Measurements from ENCODE around the gene FBL. TPM values are rescaled to one million over a fixed set of nuclear protein-coding genes. Genes with fewer than 3 reads are reported as not detected.

FBL gene
- polyA plus RNA-seq, 4 donors, result 285 to 358 (median 326) TPM

GRCh38 chr19:39845172-39845571 lies 1.0 kb downstream of the FBL start:
- DNase-seq (ENCODE audit: low read depth in 4 of 4, low spot score in 3 of 4), result no peak

- DNase-seq (ENCODE audit: low read depth in 4 of 4, low spot score in 3 of 4), result no peak
Observed at GRCh38 chr19:39843919-39844793, 2.0 kb downstream of the FBL start.

DNA sequence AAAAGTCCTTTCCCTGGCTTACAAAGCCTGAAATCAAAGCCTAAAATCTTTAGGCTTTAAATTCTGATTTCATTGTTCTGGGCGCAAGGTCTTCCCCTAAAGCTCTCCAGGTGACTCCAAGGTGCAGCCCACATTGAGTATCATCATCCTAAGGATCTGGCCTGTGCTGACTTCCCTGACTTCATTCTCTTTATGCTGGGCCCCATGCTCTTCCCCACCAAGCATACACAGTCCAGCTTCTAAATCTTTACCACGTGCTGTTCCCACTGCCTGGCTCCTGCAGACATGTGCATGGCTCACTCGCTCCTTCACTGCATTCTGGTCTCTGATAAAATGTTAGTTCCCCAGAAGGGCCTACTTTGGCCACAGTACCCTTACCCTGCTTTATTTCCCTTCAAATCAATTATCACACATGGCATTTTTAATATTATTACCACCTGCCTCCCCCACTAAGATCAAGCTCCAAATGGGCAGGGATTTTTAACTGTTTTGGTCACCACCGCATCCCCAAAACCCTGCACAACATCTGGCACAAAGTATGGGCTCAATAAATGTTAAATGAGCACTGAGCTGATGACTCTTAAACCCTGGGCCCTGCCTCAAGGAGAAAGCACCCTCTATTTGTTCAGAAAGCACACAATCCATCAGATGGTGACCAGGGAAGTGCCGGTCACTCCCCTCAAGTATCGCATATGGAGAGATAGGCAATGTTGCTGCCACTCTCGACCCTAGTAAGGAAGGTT lies 3.3 kb downstream of the FBL start:
- DNase-seq (ENCODE audit: low read depth in 4 of 4, low spot score in 3 of 4), result no peak

- no peak for DNase-seq (ENCODE audit: low read depth in 4 of 4, low spot score in 3 of 4)
Observed at GRCh38 chr19:39841041-39841440, 5.1 kb downstream of the FBL start.

- DNase-seq (ENCODE audit: low read depth in 4 of 4, low spot score in 3 of 4), result no peak
Observed at GRCh38 chr19:39840492-39840891, 5.7 kb downstream of the FBL start.

DNA sequence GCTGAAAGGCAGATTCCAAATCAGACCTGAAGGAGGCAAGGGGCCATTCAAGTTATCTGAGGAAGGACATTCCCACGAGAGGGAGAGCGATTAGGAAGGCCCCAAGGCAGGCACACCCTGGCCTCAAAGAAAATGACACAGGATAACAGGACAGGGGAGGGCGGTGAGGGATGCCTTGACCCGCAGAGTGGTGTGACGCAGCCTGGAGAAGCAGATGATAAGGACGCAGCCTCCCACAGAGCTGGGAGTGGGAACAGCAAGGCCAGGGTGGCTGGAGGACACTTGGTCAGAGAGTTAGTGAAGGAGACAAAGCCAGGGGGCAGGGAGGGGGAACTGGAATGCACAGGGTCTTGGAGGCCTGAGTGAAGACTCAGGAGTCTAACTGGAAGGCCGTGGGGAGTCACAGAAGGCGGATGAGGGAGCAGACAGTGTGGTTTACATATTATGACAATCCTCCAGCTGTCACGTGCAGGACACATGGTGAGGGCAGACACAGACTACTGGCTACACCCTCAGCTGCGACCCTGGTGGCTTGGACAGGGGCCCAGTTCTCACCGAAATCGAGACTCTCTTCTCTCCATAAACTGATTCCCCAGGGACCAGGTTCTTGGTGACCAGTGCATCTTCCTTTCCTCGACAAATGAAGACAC lies 6.4 kb downstream of the FBL start:
- DNase-seq (ENCODE audit: low read depth in 4 of 4, low spot score in 3 of 4), result no peak

DNA sequence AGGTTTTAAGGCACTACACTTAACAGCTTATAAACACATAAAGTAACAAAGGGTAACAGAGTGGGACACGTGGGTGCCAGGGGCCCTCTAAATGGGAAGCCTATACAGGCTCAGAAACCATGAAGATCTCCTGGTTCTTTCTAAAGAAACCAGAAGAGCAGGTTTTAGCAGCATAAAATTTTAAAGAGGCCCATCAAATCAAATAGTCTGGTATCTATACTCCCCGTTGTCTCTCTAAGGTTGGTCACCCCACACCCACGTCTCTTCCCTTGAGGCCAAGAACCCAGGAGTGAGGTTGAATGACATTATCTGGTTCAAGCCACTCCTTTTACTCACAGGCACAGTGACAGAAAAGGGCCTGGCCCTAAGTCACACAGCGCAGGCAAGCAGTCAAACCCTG lies 7.6 kb downstream of the FBL start:
- DNase-seq (ENCODE audit: low read depth in 4 of 4, low spot score in 3 of 4), result no peak

GRCh38 chr19:39837978-39838377 lies 8.2 kb downstream of the FBL start:
- DNase-seq (ENCODE audit: low read depth in 4 of 4, low spot score in 3 of 4), result no peak

DNA sequence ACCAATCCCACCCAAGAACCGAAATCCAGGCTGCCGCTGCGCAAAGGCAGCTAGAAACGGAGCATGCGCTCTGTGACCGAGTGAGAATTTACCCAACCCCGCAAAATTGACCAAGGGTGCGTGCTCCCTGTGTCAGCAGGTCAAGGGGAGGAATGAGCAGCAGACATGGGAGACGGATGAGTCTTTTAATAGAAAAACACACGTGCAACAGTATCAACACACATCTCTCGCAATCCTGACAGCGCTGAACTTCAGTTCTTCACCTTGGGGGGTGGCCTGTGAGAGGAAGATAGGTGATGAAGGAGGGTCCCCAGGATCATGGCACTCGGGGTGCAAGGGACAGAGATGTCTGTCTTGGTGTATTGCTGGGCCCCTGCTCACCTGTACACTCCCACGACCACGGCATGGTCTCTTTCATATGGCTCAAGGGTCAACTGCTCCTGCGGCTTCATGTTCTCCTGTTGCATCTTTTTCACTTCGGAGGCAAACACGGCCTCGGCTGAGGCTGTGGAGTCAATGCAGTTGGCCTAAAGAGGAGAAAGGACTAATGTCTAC lies 11.8 kb downstream of the FBL start:
- no peak for DNase-seq (ENCODE audit: low read depth in 4 of 4, low spot score in 3 of 4)

GRCh38 chr19:39833464-39834286 lies 12.5 kb downstream of the FBL start, which contains the start of gene DYRK1B:
TSS of gene DYRK1B (minus strand) at chr19:39834162. CDS start at chr19:39831867, 2,295 bp downstream.
- peak; percentile 91 to 96 (median 94) for DNase-seq (ENCODE audit: low read depth in 4 of 4, low spot score in 3 of 4)

DNA sequence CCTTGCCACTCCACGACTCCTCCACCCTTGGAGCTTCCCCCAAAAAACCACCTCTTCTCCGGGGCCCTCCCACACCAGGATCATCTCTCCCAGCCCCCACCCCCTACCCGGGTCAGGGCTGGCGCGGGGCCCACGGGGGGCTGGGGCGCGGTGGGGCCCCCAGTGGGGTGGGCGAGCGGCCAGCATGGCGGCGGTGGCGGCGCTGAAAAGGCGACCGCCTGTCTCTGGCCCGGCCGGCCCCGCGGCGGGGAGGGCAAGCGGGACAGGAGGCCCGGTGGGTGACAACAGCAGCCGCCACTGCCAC lies 13.1 kb downstream of the FBL start:
- DNase-seq (ENCODE audit: low read depth in 4 of 4, low spot score in 3 of 4), result no peak

DNA sequence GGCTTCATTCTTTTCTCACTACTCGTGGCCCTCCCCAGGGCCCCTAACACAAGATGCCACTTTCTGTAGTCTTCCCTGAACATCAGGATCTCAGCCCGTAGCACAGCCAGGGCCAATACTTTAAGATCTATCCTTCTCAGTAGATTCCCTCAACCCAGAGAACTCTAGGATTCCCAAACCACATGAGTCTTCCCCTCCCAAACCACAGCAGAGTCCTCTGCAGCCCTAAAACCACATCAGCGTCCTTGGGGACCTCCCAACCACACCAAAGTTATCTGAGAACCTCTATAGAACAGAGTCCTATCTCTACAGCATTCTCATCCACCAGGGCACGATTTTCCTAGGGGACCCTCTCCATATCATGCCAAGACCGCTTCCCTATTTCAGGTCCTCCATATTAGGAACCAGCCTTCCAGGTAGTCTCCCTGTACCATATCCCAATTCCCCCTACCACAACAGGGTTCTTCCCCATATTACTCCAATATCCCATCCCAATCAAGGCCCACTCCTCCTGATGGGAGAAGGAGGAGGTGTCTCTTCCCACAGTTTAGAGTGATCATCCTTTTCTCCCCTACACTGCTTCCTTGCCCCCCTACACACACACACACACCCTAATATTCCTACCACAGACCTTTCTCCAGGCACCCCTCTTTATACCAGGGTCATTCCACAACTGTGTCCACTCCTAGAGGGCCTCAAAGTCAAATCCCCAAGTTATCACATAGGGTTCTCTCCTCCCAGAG lies 13.7 kb downstream of the FBL start:
- DNase-seq (ENCODE audit: low read depth in 4 of 4, low spot score in 3 of 4), result no peak

GRCh38 chr19:39831679-39832078 lies 14.5 kb downstream of the FBL start:
- no peak for DNase-seq (ENCODE audit: low read depth in 4 of 4, low spot score in 3 of 4)

GRCh38 chr19:39830847-39831246 lies 15.3 kb downstream of the FBL start:
- no peak for DNase-seq (ENCODE audit: low read depth in 4 of 4, low spot score in 3 of 4)

DNA sequence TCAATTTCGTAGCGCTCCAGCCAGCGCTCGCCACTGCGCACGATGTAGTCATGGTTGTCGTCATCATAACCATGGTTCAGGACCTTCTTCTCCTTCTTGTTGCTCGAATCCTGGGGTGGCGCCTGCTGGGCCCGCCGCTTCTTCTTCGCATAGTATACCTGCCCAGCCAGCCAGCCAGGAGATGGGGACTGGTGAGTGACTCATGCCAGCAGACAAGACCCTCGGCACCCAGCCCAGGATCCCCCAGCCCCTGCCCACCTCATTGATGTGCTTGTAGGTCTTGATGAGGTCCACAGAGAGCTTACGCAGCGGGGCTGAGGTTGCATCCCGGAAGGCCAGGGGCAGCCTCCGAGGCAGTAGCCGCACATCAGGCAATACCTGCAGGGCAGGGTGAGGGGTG lies 15.8 kb downstream of the FBL start:
- no peak for DNase-seq (ENCODE audit: low read depth in 4 of 4, low spot score in 3 of 4)

- no peak for DNase-seq (ENCODE audit: low read depth in 4 of 4, low spot score in 3 of 4)
Observed at GRCh38 chr19:39829702-39830275, 16.4 kb downstream of the FBL start.

DNA sequence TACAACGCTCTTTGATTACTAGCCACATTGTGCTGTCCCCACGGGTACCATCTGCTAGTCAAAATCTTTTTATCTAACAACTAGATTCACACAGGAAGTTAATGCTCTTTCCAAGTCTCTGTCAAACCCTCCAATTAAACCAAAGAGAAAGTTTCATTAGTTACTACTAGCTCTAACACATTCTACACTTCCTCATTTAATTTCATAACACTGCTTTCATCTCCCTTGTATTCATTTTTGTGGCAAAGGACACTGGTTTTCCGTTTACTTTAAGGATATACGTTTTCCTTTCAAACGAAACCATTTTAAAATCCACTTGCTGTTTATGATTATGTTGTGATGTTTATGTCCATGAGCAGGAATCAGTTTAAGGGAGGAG lies 17.5 kb downstream of the FBL start:
- no peak for DNase-seq (ENCODE audit: low read depth in 4 of 4, low spot score in 3 of 4)

GRCh38 chr19:39828015-39828653 lies 18.0 kb downstream of the FBL start:
- DNase-seq (ENCODE audit: low read depth in 4 of 4, low spot score in 3 of 4), result no peak

DNA sequence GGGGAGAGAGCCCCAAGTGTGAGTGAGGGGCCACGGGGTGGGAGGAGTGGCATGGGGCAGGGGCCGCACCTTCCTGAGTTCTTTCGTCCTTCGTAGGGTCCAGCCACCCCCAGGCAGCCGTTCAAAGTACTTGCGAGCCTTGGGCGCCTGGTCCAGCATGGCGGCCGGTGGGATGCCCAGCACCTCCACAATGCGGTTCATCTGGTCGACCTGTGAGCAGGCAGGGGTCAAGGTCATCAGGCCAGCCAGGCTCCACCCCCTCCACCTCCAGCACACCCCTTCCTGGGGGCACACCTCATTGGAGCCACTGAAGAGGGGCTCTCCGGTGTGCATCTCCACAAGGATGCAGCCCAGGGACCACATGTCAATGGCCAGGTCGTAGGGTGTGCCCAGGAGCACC lies 19.0 kb downstream of the FBL start:
- DNase-seq (ENCODE audit: low read depth in 4 of 4, low spot score in 3 of 4), result no peak
